IMR-90 (cell line): ENCODE measurements around the gene DONSON.

Source experiments
- POLR2A ChIP-seq: IDR thresholded peaks from 2 replicates; pipeline ENCODE4 v1.6.1; 2012; ENCODE audit warnings: mild to moderate bottlenecking, low read depth, low read length
- TF ChIP-seq, protein P1 (sequence below): conservative IDR thresholded peaks from 2 replicates; pipeline ENCODE4 v1.5.1; 2012; ENCODE audit warnings: mild to moderate bottlenecking, low read depth, low read length, improper control_type of control experiment

DNA sequence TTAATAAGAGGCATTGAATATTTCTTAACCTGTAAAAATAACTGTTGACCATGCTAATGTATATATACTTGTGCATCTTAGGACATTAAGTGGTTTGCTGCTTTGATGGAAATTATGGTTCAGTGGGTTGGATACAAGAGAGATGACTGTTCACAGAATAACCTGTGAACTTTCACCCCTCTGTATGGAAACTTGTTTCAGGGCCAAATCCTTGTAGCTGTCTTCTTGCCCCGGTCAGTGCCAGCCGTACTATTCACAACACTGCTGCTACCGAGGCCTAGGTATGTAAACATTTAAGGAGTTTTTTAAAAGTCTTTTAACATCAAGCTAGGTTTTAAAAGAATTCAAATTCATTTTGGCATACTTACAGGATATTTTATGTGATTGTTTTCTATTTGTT, 16.1 kb downstream of the DONSON start:
- TF ChIP-seq, protein P1, sequence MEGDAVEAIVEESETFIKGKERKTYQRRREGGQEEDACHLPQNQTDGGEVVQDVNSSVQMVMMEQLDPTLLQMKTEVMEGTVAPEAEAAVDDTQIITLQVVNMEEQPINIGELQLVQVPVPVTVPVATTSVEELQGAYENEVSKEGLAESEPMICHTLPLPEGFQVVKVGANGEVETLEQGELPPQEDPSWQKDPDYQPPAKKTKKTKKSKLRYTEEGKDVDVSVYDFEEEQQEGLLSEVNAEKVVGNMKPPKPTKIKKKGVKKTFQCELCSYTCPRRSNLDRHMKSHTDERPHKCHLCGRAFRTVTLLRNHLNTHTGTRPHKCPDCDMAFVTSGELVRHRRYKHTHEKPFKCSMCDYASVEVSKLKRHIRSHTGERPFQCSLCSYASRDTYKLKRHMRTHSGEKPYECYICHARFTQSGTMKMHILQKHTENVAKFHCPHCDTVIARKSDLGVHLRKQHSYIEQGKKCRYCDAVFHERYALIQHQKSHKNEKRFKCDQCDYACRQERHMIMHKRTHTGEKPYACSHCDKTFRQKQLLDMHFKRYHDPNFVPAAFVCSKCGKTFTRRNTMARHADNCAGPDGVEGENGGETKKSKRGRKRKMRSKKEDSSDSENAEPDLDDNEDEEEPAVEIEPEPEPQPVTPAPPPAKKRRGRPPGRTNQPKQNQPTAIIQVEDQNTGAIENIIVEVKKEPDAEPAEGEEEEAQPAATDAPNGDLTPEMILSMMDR = no peak
- no peak for TF ChIP-seq POLR2A
